ENCODE measurements around the gene LRP1B.

- TF ChIP-seq EZH2 (IDR thresholded peaks at IDR 0.05; ENCODE audit: borderline replicate concordance, low read depth, low read length, severe bottlenecking) (no peak), CTCF (IDR thresholded peaks at IDR 0.05; ENCODE audit: borderline replicate concordance, extremely low read depth, low read length, poor library complexity, severe bottlenecking) (no peak)
Observed at GRCh38 chr2:140363131-140363530, 1767.7 kb downstream of the LRP1B start.

All from DND-41 (cell line).